NT2/D1 (cell line): Measurements from ENCODE around the gene PAIP1.

ENCODE experiments used
- DNase-seq: peaks from one replicate; pipeline ENCODE4 v3.0.0-alpha.2; 2011; ENCODE audit warnings: low read depth, low spot score
- H3K27me3 ChIP-seq: 2 replicates; pipeline ENCODE4 v1.6.0; 2011; ENCODE audit warnings: mild to moderate bottlenecking; ENCODE audit not compliant: insufficient read length, insufficient read depth
- H3K36me3 ChIP-seq: 2 replicates; pipeline ENCODE4 v1.6.1; 2011; ENCODE audit warnings: mild to moderate bottlenecking, low read length, mixed read lengths; ENCODE audit not compliant: insufficient read depth, insufficient read length
- H3K4me1 ChIP-seq: 2 replicates; pipeline ENCODE4 v1.5.1; 2011; ENCODE audit not compliant: insufficient read depth, insufficient read length
- H3K4me3 ChIP-seq: 2 replicates; pipeline ENCODE4 v1.5.1; 2011; ENCODE audit warnings: low read depth; ENCODE audit not compliant: insufficient read length
- H3K9ac ChIP-seq: 2 replicates; pipeline ENCODE4 v1.6.0; 2011; ENCODE audit warnings: low read depth; ENCODE audit not compliant: insufficient read length
- H3K9me3 ChIP-seq: 2 replicates; pipeline ENCODE4 v1.5.1; 2011; ENCODE audit warnings: mild to moderate bottlenecking, low read length; ENCODE audit not compliant: insufficient read depth
- SUZ12 ChIP-seq: IDR thresholded peaks from 2 replicates; pipeline ENCODE4 v1.6.1; 2011; ENCODE audit not compliant: insufficient read length, insufficient read depth; ENCODE audit errors: extremely low read depth
- YY1 ChIP-seq: IDR thresholded peaks from 2 replicates; pipeline ENCODE4 v1.6.1; 2011; ENCODE audit not compliant: insufficient read length, insufficient read depth
- ZNF274 ChIP-seq: IDR thresholded peaks from 2 replicates; pipeline ENCODE4 v1.6.1; 2011; ENCODE audit warnings: mild to moderate bottlenecking, low read depth, low read length

PAIP1 gene

DNA sequence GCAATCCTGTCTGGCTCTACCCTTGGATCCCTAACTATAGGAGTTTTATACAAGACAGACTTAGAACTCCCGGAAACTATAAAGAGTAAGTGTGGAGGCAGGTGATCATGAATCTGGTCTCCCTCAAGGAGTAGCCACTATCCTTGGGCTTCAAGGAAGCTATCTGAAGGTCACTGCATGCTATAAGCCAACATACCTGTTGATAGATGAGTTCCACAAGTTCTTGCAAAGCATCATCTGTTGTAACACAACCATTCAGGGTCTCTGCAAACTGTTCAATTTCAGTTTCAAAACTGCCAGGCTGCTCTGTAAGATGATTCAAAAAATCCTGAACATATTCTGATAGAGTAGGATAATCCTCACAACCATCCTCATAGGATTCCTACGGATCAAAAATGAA is 9.3 kb downstream of the PAIP1 start:
- peaks cover 82% of the 10 kb centered on the region for H3K36me3 ChIP-seq
- no peaks in the 10 kb centered on the region for H3K4me1 ChIP-seq
- TF ChIP-seq ZNF274 (no peak), SUZ12 (no peak), YY1 (no peak)
- no peak overlapping the region for H3K4me3 ChIP-seq
- H3K9ac ChIP-seq = no peak overlapping the region
- DNase-seq = no peak
- H3K9me3 ChIP-seq = no peaks in the 10 kb centered on the region
- H3K27me3 ChIP-seq = no peaks in the 10 kb centered on the region

GRCh38 chr5:43543434-43543833 is 13.4 kb downstream of the PAIP1 start:
- TF ChIP-seq YY1 (no peak), ZNF274 (no peak), SUZ12 (no peak)
- Histone ChIP-seq H3K27me3 (no peaks in the 10 kb centered on the region), H3K4me3 (no peak overlapping the region), H3K9ac (no peak overlapping the region), H3K4me1 (no peaks in the 10 kb centered on the region), H3K36me3 (peaks cover 67% of the 10 kb centered on the region), H3K9me3 (no peaks in the 10 kb centered on the region)
- no peak for DNase-seq

DNA sequence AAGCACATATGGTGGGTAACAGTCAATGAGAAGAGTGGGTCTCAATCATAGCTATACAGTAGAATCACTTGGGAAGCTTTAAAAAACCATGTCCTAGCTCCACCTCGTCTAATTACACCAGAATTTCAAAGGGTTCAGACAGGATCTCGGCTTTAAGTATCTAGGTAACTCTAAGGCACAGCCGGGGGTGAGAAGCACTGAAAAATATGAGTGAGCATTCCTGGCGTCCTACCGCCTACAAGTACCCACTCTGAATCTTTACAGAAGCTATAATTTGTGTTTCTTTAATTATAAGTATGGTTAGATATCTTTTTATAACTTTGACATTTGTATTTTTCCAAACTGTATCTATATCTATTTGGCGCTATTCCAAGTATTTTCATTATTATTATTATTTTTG is 16.1 kb downstream of the PAIP1 start:
- Histone ChIP-seq H3K4me3 (no peak overlapping the region), H3K27me3 (no peaks in the 10 kb centered on the region), H3K36me3 (peaks cover 59% of the 10 kb centered on the region), H3K9me3 (no peaks in the 10 kb centered on the region), H3K4me1 (no peaks in the 10 kb centered on the region), H3K9ac (no peak overlapping the region)
- no peak for TF ChIP-seq SUZ12
- no peak for TF ChIP-seq ZNF274
- no peak for TF ChIP-seq YY1
- no peak for DNase-seq

DNA sequence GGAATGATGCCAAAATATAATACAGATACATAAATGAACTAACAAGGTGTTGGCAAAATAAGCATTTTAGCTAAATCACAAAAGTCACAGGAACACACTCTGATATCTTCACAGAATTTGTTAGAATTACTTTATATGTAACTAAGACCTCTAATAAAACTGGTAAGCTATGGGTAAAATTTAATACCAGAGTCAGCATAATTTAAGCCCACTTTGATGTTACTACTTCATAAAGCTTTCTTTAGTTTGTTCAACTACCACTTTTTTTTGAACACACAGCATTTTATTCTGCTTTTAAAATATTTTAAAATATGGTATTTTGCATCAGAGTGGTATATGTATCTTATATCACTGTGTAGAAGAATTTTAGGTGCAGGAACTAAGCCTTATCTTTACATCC is 19.9 kb downstream of the PAIP1 start:
- DNase-seq = no peak
- H3K4me1 ChIP-seq = no peaks in the 10 kb centered on the region
- H3K36me3 ChIP-seq = peaks cover 66% of the 10 kb centered on the region
- H3K27me3 ChIP-seq = no peaks in the 10 kb centered on the region
- H3K4me3 ChIP-seq = no peak overlapping the region
- no peaks in the 10 kb centered on the region for H3K9me3 ChIP-seq
- no peak overlapping the region for H3K9ac ChIP-seq
- TF ChIP-seq SUZ12 = no peak

DNA sequence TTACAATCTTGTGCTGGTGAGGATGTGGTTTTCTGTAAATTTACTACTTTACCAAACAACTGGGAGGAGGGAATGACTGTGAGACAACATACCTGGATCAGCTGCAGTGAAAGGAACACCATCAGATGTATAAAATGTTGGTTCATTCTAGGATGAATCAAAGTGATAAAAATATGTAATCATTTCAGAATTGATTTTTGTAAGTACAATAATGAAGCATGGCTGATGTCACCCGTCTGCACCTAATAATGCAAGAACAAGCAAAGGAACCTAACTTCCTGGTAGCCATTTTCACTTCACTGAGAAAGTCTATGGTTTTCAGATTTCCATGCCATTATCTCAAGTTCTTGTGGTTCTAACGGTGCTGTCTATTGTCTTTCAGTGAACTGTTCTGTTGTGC is 23.2 kb downstream of the PAIP1 start:
- no peak for DNase-seq
- Histone ChIP-seq H3K4me3 (no peak overlapping the region), H3K27me3 (no peaks in the 10 kb centered on the region), H3K36me3 (peaks cover 82% of the 10 kb centered on the region), H3K9me3 (no peaks in the 10 kb centered on the region), H3K9ac (no peak overlapping the region), H3K4me1 (no peaks in the 10 kb centered on the region)
- TF ChIP-seq YY1 (no peak), ZNF274 (no peak), SUZ12 (no peak)

DNA sequence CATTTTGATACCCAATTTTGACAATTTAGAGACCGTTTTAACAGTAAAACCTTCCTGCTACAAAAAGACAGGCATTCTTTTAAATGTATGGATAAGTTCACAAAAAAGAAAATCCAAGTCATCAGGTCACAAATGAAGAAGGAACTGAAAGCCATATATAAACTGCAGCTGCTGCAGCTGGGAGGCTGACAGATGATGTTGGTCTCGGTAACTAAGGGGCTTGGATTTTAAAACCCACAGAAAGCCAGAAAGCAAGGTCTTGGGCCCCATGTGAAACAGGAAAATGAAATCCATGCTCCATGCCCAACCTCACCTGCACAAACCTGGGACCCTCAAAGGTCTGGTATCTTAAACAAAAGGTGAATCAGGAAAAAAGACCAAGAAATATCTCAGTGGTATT is 26.2 kb downstream of the PAIP1 start:
- TF ChIP-seq YY1 = no peak
- TF ChIP-seq SUZ12 = no peak
- no peak for TF ChIP-seq ZNF274
- Histone ChIP-seq H3K36me3 (peaks cover 79% of the 10 kb centered on the region), H3K4me3 (no peak overlapping the region), H3K4me1 (no peaks in the 10 kb centered on the region), H3K9me3 (no peaks in the 10 kb centered on the region), H3K9ac (no peak overlapping the region), H3K27me3 (no peaks in the 10 kb centered on the region)
- no peak for DNase-seq

GRCh38 chr5:43523662-43524072 is 33.2 kb downstream of the PAIP1 start:
- Histone ChIP-seq H3K9me3 (no peaks in the 10 kb centered on the region), H3K4me1 (no peaks in the 10 kb centered on the region), H3K36me3 (peaks cover 30% of the 10 kb centered on the region), H3K9ac (no peak overlapping the region), H3K4me3 (no peak overlapping the region), H3K27me3 (no peaks in the 10 kb centered on the region)
- TF ChIP-seq ZNF274 (no peak), SUZ12 (no peak), YY1 (no peak)
- no peak for DNase-seq

- no peak for DNase-seq
- Histone ChIP-seq H3K9ac (no peak overlapping the region), H3K4me1 (no peaks in the 10 kb centered on the region), H3K27me3 (no peaks in the 10 kb centered on the region), H3K9me3 (no peaks in the 10 kb centered on the region), H3K4me3 (no peak overlapping the region), H3K36me3 (peaks cover 14% of the 10 kb centered on the region)
- TF ChIP-seq SUZ12 (no peak), YY1 (no peak), ZNF274 (no peak)
These were observed 36.3 kb downstream of the PAIP1 start for GRCh38 chr5:43520615-43521014.
